D721Med (cell line): ENCODE results near the gene LRRIQ1.
"Not testable (repeated sequence)": the region's sequence is repeated elsewhere in the genome, so short reads cannot be mapped to it uniquely, and the experiment has no call there.

Experiments
- DNase-seq: peaks from one replicate; pipeline ENCODE4 v3.0.0; 2011; ENCODE audit warnings: low spot score; ENCODE audit not compliant: insufficient read length
- FAIRE-seq: peaks from 2 replicates; lab custom pipeline; 2011; peaks lifted over from hg19 to GRCh38; lab: Jason Lieb, UNC
- TF ChIP-seq, protein P1 (sequence below): IDR thresholded peaks from 2 replicates; pipeline ENCODE4 v1.5.1; 2012; ENCODE audit warnings: mild to moderate bottlenecking, control low read depth; ENCODE audit not compliant: insufficient read depth; ENCODE audit errors: missing control alignments

LRRIQ1 gene

GRCh38 chr12:85002778-85003296 lies 33.3 kb upstream of the LRRIQ1 start:
- TF ChIP-seq, protein P1, sequence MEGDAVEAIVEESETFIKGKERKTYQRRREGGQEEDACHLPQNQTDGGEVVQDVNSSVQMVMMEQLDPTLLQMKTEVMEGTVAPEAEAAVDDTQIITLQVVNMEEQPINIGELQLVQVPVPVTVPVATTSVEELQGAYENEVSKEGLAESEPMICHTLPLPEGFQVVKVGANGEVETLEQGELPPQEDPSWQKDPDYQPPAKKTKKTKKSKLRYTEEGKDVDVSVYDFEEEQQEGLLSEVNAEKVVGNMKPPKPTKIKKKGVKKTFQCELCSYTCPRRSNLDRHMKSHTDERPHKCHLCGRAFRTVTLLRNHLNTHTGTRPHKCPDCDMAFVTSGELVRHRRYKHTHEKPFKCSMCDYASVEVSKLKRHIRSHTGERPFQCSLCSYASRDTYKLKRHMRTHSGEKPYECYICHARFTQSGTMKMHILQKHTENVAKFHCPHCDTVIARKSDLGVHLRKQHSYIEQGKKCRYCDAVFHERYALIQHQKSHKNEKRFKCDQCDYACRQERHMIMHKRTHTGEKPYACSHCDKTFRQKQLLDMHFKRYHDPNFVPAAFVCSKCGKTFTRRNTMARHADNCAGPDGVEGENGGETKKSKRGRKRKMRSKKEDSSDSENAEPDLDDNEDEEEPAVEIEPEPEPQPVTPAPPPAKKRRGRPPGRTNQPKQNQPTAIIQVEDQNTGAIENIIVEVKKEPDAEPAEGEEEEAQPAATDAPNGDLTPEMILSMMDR = no peak
- DNase-seq = no peak
- no peak for FAIRE-seq

DNA sequence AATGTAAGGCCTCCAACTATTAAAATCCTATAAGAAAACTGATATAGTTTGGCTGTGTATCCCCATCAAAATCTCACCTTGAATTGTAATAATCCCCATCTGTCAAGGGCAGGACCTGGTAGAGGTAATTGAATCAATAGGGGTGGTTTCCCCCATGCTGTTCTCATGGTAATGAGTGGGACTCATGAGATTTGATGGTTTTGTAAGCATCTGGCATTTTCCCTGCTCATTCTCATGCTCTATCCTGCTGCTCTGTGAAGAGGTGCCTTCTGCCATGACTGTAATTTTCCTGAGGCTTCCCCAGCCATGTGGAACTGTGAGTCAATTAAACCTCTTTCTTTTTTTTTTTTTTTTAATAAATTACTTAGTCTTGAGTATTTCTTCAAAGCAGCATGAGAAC lies 31.9 kb upstream of the LRRIQ1 start:
- DNase-seq (no peak), FAIRE-seq (no peak)
- TF ChIP-seq, protein P1 = no peak

DNA sequence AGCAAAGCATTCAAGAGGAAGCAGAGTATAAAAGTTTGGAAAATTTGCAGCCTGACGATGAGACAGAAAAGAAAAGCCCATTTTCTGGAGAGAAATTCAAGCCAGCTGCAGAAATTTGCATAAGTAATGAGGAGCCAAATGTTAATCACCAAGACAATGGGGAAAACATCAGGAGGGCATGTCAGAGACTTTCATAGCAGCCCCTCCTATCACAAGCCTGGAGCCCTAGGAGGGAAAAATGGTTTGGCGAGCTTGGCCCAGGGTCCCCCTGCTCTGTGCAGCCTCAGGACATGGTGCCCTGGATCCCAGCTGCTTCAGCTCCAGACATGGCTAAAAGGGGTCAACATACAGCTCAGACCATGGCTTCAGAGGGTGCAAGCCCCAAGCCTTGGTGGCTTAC lies 31.1 kb upstream of the LRRIQ1 start:
- FAIRE-seq, DNase-seq: not testable (repeated sequence)

GRCh38 chr12:85005615-85006014 lies 30.5 kb upstream of the LRRIQ1 start:
- TF ChIP-seq, protein P1 = no peak
- FAIRE-seq (no peak), DNase-seq (no peak)

DNA sequence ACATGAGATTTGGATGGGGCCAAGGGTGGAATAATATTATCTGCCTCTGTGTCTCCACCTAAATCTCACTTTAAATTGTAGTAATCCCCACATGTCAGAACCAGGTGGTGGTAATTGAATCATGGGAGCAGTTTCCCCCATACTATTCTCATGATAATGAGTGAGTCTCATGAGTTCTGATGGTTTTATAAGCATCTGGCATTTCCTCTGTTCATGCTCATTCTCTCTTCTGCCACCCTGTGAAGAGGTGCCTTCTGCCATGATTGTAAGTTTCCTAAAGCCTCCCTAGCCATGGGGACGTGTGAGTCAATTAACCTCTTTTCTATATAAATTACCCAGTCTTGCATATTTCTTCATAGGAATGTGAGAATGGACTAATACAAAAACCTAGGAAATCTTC lies 29.9 kb upstream of the LRRIQ1 start:
- DNase-seq (no peak), FAIRE-seq (no peak)
- TF ChIP-seq, protein P1 = no peak

- FAIRE-seq (no peak), DNase-seq (no peak)
- TF ChIP-seq, protein P1 = no peak
Measured at GRCh38 chr12:85007836-85008235, 28.3 kb upstream of the LRRIQ1 start.

- no peak for FAIRE-seq
- TF ChIP-seq, protein P1 = no peak
- DNase-seq = no peak
Measured at GRCh38 chr12:85016413-85016812, 19.7 kb upstream of the LRRIQ1 start.

- FAIRE-seq (no peak), DNase-seq (no peak)
- TF ChIP-seq, protein P1 = no peak
Measured at GRCh38 chr12:85017133-85017532, 19.0 kb upstream of the LRRIQ1 start.
